OCI-LY3 (cell line): ENCODE measurements around the gene HBS1L.
A peak's percentile ranks its signal among the peaks of the same experiment; 100 is the strongest.

ENCODE experiments used
- H2AFZ ChIP-seq: fragments of 200-600, 300-600 bp; shearing (Covaris generic); 2 replicates; pipeline ENCODE4 v1.6.0; 2014; ENCODE audit warnings: antibody characterized with exemption, low read depth, low read length
- H3K27ac ChIP-seq: fragments of 200-600, 300-600 bp; sonication (generic); 2 replicates; pipeline ENCODE4 v1.5.1; 2014; ENCODE audit warnings: mild to moderate bottlenecking, low read length, moderate library complexity, mixed read lengths
- H3K27me3 ChIP-seq: fragments of 200-600, 300-600 bp; sonication (generic); 2 replicates; pipeline ENCODE4 v1.6.1; 2014; ENCODE audit warnings: low read depth, low read length, mixed read lengths
- H3K36me3 ChIP-seq: fragments of 200-600, 300-600 bp; sonication (generic); replicated peaks from 2 replicates; pipeline ENCODE3; 2014; ENCODE audit warnings: low read depth, low read length, mixed read lengths
- H3K4me1 ChIP-seq: fragments of 300-600, 200-600 bp; sonication (generic); 2 replicates; pipeline ENCODE4 v1.6.1; 2014; ENCODE audit warnings: low read length, mixed read lengths
- H3K4me2 ChIP-seq: fragments of 200-600, 300-600 bp; sonication (generic); 2 replicates; pipeline ENCODE4 v1.6.1; 2014; ENCODE audit warnings: low read length, mixed read lengths
- H3K4me3 ChIP-seq: fragments of 300-600, 200-600 bp; sonication (generic); 2 replicates; pipeline ENCODE4 v1.5.1; 2014; ENCODE audit warnings: antibody characterized with exemption, mild to moderate bottlenecking, low read length, moderate library complexity
- H3K79me2 ChIP-seq: fragments of 300-600, 200-600 bp; shearing (Covaris generic); 2 replicates; pipeline ENCODE4 v1.6.1; 2014; ENCODE audit warnings: mild to moderate bottlenecking, low read length, mixed read lengths
- H3K9ac ChIP-seq: fragments of 300-600, 200-600 bp; shearing (Covaris generic); 2 replicates; pipeline ENCODE4 v1.6.0; 2014; ENCODE audit warnings: mild to moderate bottlenecking, low read length, moderate library complexity
- H3K9me3 ChIP-seq: fragments of 200-600, 300-600 bp; shearing (Covaris generic); 2 replicates; pipeline ENCODE4 v1.6.1; 2014; ENCODE audit warnings: low read length, mixed read lengths; ENCODE audit not compliant: insufficient read depth
- H4K20me1 ChIP-seq: fragments of 200-600, 300-600 bp; sonication (generic); 2 replicates; pipeline ENCODE4 v1.6.1; 2016; ENCODE audit warnings: low read length, mixed read lengths; ENCODE audit not compliant: insufficient read depth
- EZH2phosphoT487 ChIP-seq: fragments of 200-600 bp; shearing (Covaris generic); IDR thresholded peaks from 2 replicates; pipeline ENCODE4 v1.6.1; 2018; ENCODE audit warnings: antibody characterized with exemption, mixed run types, low read depth
- TF ChIP-seq, protein P1 (sequence below): fragments of 200-600, 300-600 bp; sonication (generic); IDR thresholded peaks from 2 replicates; pipeline ENCODE4 v1.5.1; 2014; ENCODE audit warnings: antibody characterized with exemption, low read length, low read depth

Gene HBS1L

DNA sequence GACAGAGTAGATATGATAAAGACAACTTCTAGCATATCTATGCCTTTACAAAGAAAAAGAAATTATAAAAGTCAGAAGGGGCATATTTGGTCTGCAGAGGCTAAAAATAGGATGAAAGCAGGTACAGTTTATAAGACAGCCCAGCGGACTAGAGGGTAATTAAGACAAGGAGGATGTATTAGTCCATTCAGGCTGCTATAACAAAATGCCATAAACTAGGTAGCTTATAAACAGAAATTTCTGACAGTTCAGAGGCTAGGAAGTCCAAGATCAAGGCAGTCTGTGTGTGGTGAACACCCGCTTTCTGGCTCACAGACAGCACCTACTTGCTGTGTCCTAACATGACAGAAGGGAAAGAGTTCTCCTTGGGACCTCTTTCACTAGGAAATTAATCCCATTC, 5.7 kb downstream of the HBS1L start:
- H3K4me2 ChIP-seq, result no peak overlapping the region
- H2AFZ ChIP-seq, result no peak overlapping the region
- H3K4me3 ChIP-seq, result no peak overlapping the region
- no peak overlapping the region for H3K27ac ChIP-seq
- H3K4me1 ChIP-seq, result peaks cover 24% of the 10 kb centered on the region
- peaks cover 48% of the 10 kb centered on the region for H4K20me1 ChIP-seq
- peaks cover 10% of the 10 kb centered on the region for H3K36me3 ChIP-seq
- no peaks in the 10 kb centered on the region for H3K27me3 ChIP-seq
- H3K79me2 ChIP-seq, result peaks cover 93% of the 10 kb centered on the region
- no peak for TF ChIP-seq EZH2phosphoT487
- TF ChIP-seq, protein P1, sequence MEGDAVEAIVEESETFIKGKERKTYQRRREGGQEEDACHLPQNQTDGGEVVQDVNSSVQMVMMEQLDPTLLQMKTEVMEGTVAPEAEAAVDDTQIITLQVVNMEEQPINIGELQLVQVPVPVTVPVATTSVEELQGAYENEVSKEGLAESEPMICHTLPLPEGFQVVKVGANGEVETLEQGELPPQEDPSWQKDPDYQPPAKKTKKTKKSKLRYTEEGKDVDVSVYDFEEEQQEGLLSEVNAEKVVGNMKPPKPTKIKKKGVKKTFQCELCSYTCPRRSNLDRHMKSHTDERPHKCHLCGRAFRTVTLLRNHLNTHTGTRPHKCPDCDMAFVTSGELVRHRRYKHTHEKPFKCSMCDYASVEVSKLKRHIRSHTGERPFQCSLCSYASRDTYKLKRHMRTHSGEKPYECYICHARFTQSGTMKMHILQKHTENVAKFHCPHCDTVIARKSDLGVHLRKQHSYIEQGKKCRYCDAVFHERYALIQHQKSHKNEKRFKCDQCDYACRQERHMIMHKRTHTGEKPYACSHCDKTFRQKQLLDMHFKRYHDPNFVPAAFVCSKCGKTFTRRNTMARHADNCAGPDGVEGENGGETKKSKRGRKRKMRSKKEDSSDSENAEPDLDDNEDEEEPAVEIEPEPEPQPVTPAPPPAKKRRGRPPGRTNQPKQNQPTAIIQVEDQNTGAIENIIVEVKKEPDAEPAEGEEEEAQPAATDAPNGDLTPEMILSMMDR, result no peak
- H3K9me3 ChIP-seq, result no peaks in the 10 kb centered on the region
- H3K9ac ChIP-seq, result no peak overlapping the region

GRCh38 chr6:135047336-135047735, 7.3 kb downstream of the HBS1L start:
- no peaks in the 10 kb centered on the region for H3K9me3 ChIP-seq
- no peak overlapping the region for H3K4me2 ChIP-seq
- H3K9ac ChIP-seq, result no peak overlapping the region
- peaks cover 43% of the 10 kb centered on the region for H4K20me1 ChIP-seq
- peaks cover 15% of the 10 kb centered on the region for H3K36me3 ChIP-seq
- H3K27ac ChIP-seq, result no peak overlapping the region
- no peak overlapping the region for H3K4me3 ChIP-seq
- H3K79me2 ChIP-seq, result peaks cover 92% of the 10 kb centered on the region
- no peak overlapping the region for H2AFZ ChIP-seq
- TF ChIP-seq EZH2phosphoT487, result no peak
- TF ChIP-seq, protein P1, result no peak
- H3K4me1 ChIP-seq, result peaks cover 15% of the 10 kb centered on the region
- no peaks in the 10 kb centered on the region for H3K27me3 ChIP-seq

DNA sequence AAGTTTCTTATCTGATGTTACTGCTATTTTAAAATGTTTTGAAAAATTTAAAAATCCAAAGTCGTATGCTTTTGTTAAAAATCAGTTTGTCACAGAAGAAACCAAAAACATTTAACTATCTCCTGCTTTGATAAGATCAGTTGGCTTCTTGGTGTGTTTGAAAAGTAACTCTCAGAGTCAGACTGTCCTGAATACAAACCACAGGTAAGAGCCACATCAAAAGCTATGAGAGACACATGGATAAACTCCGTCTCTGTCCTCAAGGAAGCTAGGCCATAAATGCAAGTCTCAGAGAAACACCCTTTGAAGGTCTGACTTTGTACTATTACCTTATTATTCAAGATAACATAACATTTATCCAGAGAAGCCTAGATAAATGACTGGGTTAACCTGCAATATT, 7.7 kb downstream of the HBS1L start:
- H2AFZ ChIP-seq, result no peak overlapping the region
- H3K4me1 ChIP-seq, result peaks cover 15% of the 10 kb centered on the region
- H3K27ac ChIP-seq, result no peak overlapping the region
- no peaks in the 10 kb centered on the region for H3K27me3 ChIP-seq
- no peak overlapping the region for H3K4me3 ChIP-seq
- peaks cover 43% of the 10 kb centered on the region for H4K20me1 ChIP-seq
- H3K79me2 ChIP-seq, result peaks cover 91% of the 10 kb centered on the region
- H3K9ac ChIP-seq, result no peak overlapping the region
- H3K4me2 ChIP-seq, result no peak overlapping the region
- no peak for TF ChIP-seq EZH2phosphoT487
- TF ChIP-seq, protein P1, result no peak
- H3K36me3 ChIP-seq, result peaks cover 15% of the 10 kb centered on the region
- no peaks in the 10 kb centered on the region for H3K9me3 ChIP-seq

- peaks cover 79% of the 10 kb centered on the region for H3K79me2 ChIP-seq
- no peak overlapping the region; the same call in 1 of the 2 replicates for H3K9ac ChIP-seq
- H3K27ac ChIP-seq, result no peak overlapping the region; the same call in 1 of the 2 replicates
- H3K4me3 ChIP-seq, result peak overlapping the region; percentile 12; the same call in 1 of the 2 replicates
- H3K9me3 ChIP-seq, result no peaks in the 10 kb centered on the region
- no peaks in the 10 kb centered on the region for H3K27me3 ChIP-seq
- TF ChIP-seq, protein P1, result no peak
- TF ChIP-seq EZH2phosphoT487, result no peak
- no peak overlapping the region for H2AFZ ChIP-seq
- peaks cover 43% of the 10 kb centered on the region for H4K20me1 ChIP-seq
- H3K36me3 ChIP-seq, result peaks cover 13% of the 10 kb centered on the region
- H3K4me1 ChIP-seq, result peaks cover 15% of the 10 kb centered on the region
- H3K4me2 ChIP-seq, result peak overlapping the region; percentile 52
These were observed 10.0 kb downstream of the HBS1L start for GRCh38 chr6:135044639-135045038.
